NCI-H128 (cell line): Measurements from ENCODE around the gene ADGRG7.

Source experiments
- DNase-seq: peaks from one replicate; lab custom pipeline; 2025; ENCODE audit not compliant: unreplicated experiment; lab: John Stamatoyannopoulos, UW

ADGRG7 gene

GRCh38 chr3:100732435-100732834 is 123.0 kb downstream of the ADGRG7 start:
- no peak for DNase-seq

GRCh38 chr3:100737334-100737733 is 127.9 kb downstream of the ADGRG7 start:
- DNase-seq = no peak

- no peak for DNase-seq
These were observed 130.8 kb downstream of the ADGRG7 start for GRCh38 chr3:100740207-100740606.

GRCh38 chr3:100743535-100743934 is 134.1 kb downstream of the ADGRG7 start:
- no peak for DNase-seq

GRCh38 chr3:100744671-100745070 is 135.3 kb downstream of the ADGRG7 start:
- no peak for DNase-seq
